NB4 (cell line): ENCODE data around the gene CENPK.

Experiments used
- DNase-seq: peaks from one replicate; pipeline ENCODE4 v3.0.0; 2010; ENCODE audit warnings: low read depth
- H3K4me3 ChIP-seq: one replicate; pipeline ENCODE4 v1.5.1; 2011; ENCODE audit warnings: mild to moderate bottlenecking, low read depth, low read length, moderate library complexity
- CTCF ChIP-seq: IDR thresholded peaks from one replicate; pipeline ENCODE4 v1.5.1; 2012; ENCODE audit warnings: low read depth, low read length
- MYC ChIP-seq: IDR thresholded peaks from 2 replicates; pipeline ENCODE4 v1.6.1; 2011; ENCODE audit warnings: low read depth, low read length
- POLR2A ChIP-seq: IDR thresholded peaks from 2 replicates; pipeline ENCODE4 v1.6.1; 2011; ENCODE audit warnings: mild to moderate bottlenecking; ENCODE audit not compliant: insufficient read length; ENCODE audit errors: extremely low read depth
- TF ChIP-seq, protein P1 (sequence below): IDR thresholded peaks from 2 replicates; pipeline ENCODE4 v1.6.1; 2011; ENCODE audit warnings: low read depth, low read length

The CENPK gene

GRCh38 chr5:65475336-65475735 is 87.6 kb downstream of the CENPK start:
- H3K4me3 ChIP-seq, result no peak overlapping the region
- TF ChIP-seq POLR2A, result no peak
- TF ChIP-seq CTCF, result no peak
- DNase-seq, result no peak

DNA sequence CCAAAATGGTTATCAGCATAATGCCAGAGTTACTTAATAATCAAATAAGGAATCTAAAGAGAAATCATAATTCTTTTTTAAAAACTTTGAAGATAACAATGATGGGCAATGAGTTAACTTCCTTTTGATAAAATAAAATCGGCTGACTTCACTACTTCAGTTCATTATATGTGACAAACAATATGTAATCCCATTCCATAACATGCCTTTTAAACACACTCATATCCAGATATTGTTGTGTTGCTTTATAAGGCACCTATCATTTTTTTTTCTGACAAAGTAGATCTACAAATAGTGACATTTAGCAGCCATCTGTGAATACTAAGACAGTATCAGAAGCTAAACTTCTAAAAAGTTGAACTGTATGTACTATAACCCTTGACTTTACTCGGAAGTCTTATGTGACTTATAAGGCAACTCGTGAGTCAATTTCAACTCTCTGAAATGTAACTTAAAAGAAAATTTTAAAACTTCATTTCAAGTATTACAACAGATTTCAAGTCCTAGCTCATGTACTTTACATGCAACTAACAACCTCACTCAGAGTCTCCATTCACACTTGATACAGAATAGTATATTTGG is 88.7 kb downstream of the CENPK start:
- no peak overlapping the region for H3K4me3 ChIP-seq
- TF ChIP-seq MYC (no peak), POLR2A (no peak), CTCF (no peak)
- TF ChIP-seq, protein P1, sequence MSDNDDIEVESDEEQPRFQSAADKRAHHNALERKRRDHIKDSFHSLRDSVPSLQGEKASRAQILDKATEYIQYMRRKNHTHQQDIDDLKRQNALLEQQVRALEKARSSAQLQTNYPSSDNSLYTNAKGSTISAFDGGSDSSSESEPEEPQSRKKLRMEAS, result no peak
- DNase-seq, result no peak

- DNase-seq, result no peak
- no peak overlapping the region for H3K4me3 ChIP-seq
- no peak for TF ChIP-seq CTCF
- TF ChIP-seq, protein P1, result no peak
- no peak for TF ChIP-seq POLR2A
- no peak for TF ChIP-seq MYC
Observed at GRCh38 chr5:65468633-65469032, 94.3 kb downstream of the CENPK start.
